Ishikawa (cell line): ENCODE measurements around the gene GPD2.

Experiments
- EGR1 ChIP-seq: IDR thresholded peaks from 2 replicates; pipeline ENCODE4 v1.6.1; 2012
- FOXM1 ChIP-seq: IDR thresholded peaks from 2 replicates; pipeline ENCODE4 v1.6.1; 2012; ENCODE audit warnings: low read depth, borderline replicate concordance
- RAD21 ChIP-seq: IDR thresholded peaks from 2 replicates; pipeline ENCODE4 v1.6.1; 2012; ENCODE audit warnings: low read depth
- REST ChIP-seq: IDR thresholded peaks from 2 replicates; pipeline ENCODE4 v1.6.1; 2012; ENCODE audit warnings: low read depth, mild to moderate bottlenecking
- USF1 ChIP-seq: IDR thresholded peaks from 2 replicates; pipeline ENCODE4 v1.6.1; 2012

- no peak for TF ChIP-seq EGR1
- TF ChIP-seq RAD21: no peak
- no peak for TF ChIP-seq REST
- no peak for TF ChIP-seq USF1
- no peak for TF ChIP-seq FOXM1
Measured at GRCh38 chr2:156586621-156587020, 150.4 kb downstream of the GPD2 start.
